Stimulated activated CD4-positive, alpha-beta T cell treated with anti-CD3 and anti-CD28 coated beads, Interleukin-12 subunit alpha, Interleukin-12 subunit beta, amount 100 ng/mL, for 24 hours (primary cell): Measurements from ENCODE around the gene CEBPB.
"Not testable (repeated sequence)": the region's sequence is repeated elsewhere in the genome, so short reads cannot be mapped to it uniquely, and the experiment has no call there.

ENCODE experiments used
- DNase-seq, 2 experiments: peaks; one replicate each; pipeline ENCODE4 v3.0.0-alpha.2; 2020; ENCODE audit warnings: low read depth in 2 of 2

The CEBPB gene

DNA sequence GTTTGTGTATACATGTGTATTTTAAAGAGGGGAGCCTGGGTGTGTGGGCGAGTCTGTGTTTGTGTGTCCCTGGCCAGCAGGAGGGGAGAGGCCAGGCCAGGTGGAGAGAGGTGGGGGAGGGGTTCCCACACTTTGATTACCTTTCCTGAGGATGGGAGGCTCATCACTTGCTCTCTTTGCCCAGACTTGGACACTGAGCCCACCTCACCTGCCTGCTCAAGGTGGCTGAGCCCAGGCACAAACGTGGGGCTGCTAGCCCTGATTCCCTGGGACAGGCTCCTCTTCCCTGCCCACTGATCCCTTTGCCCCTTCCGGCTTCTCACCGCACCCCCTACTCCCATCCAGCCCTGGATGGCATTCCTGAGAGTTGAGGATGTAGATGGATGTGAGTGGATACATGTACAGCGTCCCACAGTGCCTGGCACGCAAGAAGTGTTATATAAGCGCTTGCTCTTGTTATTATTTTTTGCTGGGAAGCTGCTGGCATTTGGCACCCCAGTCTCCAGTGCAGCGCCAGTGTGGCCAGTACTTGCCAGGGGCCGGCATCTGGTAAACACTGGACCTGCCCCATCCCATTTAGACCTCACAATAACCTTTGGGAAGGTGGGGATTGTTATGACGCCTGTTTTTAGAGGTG is 2.7 kb downstream of the CEBPB start:
- no peak for DNase-seq

DNA sequence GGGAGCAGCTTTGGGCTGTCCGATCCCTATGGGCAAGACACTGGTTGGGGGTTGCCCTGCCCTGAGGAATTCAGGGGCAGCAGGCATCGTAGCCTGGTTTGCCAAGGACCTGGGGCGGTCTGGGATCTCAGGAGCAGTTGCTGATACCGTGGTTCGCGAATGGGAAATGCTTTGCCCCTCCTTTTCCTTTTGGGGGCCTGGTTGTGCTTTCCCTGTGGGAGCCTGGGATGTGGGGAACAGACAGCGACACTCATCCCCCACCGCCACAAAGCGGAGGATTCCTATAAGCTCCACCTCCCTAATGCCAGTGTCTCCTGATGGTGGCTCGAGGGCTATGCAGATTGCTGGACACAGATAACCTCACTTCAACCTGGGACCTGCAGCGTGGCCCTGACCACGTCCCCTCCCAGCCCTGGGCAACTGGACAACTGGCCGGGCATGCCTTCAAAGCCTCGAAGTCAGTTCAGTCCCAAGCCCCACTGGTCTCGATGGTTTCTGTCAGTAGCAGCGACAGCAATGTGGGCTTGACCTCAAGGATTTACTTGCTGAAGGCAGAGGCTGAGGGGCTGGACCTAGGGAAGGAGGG is 3.3 kb downstream of the CEBPB start:
- DNase-seq: no peak

DNA sequence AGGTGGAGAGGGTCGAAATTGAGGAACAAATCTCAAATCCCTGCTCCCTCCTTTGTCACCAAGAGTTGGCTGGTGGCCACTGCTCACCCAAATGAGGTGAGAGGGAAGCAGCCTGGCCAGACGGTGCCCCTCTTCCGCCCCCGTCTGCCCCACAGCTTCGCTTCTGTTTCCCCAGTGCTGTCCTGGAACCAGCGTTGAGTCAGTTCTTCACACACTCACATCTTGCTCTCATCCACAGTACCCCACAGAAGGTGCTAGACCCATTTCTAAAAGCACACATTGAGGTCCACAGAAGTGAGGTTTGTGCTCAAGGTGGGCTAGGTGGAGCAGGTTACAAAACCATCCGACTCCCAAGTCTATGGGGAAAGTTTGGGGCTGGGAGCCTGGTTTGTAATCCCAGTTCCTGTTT is 3.8 kb downstream of the CEBPB start:
- no peak for DNase-seq

DNA sequence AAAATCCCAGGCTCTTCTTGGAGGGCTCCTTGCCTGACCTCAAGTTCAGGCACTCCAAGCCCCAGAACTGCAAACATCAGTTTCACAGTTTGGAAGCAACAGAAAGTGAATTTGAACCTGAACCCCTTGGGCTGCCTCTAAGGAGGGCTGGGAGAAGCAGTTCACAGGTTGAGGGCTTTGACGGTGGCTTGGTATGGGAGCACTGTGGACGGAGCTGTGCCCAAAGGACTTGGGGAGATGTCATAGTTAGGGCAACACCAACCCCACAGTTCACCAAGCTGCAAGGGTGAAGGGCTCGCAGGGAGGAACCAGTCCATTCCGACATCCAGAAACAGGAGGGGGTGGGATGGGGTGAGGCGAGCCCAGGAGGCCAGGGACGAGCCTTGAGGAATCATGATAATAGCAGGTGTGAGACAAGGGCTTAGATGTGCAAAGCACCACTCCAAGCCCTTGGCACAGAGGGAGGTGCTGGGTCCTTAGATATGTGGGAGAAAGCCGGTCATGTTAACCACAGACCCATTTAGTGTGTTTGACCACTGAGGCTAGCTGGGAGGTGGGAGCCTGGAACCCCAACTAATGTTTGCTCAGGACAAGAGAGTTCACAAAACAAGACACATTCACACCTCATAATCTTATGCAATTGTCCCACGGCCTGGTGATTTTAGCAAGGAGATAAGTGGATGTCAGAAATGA is 4.3 kb downstream of the CEBPB start:
- no peak for DNase-seq

DNA sequence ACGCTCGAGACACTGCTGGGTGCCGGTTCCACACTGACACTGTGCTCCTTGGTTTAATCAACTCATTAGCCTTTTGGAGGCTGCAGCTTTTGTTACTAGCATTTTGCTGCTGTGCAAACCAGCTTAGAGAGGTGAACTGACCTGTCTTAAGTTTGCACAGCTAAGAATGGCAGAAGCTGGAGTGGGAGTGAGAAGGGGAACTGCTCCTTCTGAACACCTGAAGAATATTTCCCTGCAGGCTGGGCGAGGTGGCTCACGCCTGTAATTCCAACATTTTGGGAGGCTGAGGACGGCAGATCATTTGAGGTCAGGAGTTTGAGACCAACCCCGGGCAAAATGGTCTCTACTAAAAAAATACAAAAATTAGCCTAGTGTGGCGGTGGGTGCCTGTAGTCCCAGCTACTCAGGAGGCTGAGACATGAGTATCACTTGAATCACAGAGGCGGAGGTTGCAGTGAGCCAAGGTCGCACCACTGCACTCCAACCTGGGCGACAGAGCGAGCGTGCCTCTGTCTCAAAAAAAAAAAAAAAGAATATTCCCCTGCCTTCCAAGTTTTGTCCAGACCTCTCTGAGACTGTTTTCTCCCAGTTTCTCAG is 5.0 kb downstream of the CEBPB start:
- no peak for DNase-seq

DNA sequence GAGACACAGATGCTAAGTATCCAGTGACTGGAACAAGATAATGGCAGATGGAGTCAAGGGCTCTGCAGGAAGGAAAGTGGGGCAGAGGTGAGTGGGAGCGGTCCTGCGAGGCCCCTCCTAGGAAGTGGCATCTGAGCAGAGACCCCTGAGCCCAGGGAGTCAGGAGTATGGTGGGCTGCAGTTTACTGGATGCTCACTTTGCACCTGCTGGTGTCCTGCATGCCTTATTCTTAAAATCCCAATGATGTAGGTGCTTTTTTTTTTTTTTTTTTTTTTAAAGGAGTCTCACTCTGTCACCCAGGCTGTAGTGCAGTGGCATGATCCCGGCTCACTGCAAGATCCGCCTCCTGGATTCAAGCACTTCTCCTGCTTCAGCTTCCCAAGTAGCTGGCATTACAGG is 5.6 kb downstream of the CEBPB start:
- no peak for DNase-seq

DNA sequence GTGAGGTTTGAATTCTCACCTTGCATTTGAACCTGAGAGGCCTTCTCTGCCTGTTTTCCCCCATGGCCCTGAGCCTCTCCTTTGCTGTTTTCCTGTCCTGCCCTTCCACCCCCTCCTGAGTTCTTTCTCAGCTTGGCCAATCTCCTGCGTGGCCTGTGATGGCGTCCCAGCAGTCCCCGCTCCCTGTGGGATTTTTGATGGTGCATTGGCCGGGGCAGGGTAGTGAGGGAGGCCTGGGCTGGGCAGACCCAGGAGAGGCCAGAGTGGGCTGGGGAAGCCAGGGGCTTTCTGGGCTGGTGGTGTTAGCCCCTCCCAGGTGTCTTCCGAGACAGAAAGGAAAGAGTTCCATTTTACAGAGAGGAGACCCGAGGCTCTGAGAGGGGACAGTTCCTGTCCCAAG is 6.3 kb downstream of the CEBPB start:
- no peak for DNase-seq

DNA sequence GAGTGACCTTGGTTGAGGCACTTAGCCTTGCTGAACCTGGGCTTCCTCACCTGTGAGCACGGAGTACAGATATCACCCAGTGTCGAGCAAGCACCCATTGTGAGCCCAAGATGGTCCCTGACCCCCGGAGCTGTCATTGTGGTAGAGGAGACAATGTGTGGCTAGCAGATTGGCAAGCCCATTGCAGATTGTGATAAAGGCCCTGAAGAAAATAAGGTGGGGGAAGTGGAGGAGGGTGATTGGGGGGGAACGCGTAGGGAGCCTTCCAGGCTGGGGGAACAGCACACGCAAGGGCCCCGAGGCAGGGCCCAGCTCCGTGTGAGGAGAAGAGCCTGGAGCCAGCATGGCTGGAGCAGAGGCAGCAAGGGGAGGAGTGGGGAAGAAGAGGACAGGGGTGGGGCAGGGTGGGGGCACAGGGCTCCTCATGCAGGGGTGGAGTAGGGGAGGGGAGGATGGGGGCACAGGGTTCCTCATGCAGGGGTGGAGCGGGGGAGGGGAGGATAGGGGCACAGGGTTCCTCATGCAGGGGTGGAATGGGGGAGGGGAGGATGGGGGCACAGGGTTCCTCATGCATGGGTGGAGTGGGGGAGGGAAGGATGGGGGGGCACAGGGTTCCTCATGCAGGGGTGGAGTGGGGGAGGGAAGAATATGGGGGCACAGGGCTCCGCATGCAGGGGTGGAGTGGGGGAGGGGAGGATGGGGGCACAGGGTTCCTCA is 7.0 kb downstream of the CEBPB start:
- DNase-seq: no peak

DNA sequence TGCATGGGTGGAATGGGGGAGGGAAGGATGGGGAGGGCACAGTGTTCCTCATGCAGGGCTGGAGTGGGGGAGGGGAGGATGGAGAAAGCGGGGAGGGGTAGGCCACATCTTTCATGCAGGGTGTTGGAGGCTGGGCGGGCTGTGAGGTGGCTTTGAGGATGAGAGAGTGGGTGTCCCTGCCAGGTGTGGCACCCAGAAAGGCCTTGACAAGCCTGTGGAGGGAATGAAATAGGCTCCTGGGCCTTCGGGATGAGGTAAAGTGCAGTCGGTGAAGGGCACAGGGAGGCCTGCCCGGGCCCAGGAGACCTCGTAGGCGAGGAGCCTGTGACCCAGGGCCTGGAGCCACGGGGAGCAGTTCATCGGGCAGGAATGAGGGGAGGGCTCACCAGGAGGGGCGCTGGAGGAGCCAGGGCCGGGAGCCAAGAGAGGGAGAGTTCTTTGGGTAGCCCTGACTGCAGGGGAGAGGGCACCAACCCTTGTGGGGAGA is 7.6 kb downstream of the CEBPB start:
- no peak for DNase-seq

DNA sequence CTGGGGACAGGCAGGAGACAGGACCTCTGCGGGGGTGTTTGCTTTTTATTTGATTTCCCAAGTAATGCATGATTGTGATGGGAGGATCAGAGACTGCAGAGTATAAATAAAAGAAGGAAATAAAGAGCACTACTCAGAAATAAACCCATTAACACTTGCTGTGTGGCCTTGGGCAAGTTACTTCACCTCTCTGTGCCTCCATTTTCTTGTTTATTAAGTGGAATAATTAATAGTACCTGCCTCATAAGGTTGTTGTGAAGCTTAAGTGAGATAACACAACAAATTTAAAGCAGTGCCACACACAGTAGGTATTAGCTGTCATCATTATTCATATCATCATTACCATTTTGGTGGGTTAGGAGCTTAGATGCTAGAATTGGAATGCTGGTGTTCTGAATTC is 8.1 kb downstream of the CEBPB start:
- DNase-seq: no peak

DNA sequence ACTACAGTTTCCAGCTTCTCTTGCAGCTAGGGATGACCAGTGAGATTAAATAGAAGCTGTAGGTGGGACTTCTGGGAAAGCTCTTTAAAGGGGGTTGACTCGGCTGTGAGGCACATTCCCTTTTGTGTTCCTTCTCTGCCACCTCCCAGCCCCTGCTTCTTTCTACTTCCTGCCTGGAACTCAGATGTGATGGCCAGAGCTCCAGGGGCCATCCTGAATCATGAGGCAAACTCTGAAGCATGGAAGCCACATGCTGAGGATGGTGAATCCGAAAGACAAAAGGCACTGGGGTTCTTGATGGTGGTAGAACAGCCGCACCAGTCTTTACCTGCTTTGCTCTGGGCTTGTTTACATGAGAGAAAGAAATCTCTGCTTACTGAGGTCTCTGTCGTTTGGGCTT is 9.1 kb downstream of the CEBPB start:
- no peak for DNase-seq

DNA sequence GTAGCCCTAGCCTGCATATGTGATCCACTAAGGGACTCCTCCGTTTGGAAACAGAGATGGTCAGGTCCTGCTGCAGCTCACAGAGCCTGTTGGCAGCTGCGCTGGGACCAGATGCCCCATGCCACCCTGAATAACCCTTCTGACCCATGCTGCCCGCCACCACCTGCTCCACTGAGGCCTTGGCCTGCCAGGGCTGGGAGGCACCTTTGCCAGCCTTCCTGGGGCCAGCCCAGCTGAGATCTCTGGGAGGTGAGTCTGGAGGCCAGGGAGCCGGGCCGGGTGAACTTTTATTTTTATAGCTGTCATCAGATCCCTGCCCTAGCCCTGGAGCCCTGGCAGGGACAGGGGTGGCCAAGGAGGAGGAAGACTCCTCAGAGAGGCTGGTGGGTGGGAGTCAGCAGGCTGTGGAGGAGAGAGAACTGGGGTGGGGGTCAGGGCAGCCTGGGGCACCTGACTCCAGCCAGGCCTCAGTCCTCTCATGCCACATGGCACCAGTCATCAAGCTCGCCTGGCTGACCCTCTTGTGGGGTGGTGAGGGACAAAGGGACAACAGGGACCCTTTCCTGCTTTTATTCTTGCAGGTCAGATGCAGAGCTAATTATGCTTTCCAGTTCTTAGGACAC is 10.0 kb downstream of the CEBPB start:
- no peak for DNase-seq

DNA sequence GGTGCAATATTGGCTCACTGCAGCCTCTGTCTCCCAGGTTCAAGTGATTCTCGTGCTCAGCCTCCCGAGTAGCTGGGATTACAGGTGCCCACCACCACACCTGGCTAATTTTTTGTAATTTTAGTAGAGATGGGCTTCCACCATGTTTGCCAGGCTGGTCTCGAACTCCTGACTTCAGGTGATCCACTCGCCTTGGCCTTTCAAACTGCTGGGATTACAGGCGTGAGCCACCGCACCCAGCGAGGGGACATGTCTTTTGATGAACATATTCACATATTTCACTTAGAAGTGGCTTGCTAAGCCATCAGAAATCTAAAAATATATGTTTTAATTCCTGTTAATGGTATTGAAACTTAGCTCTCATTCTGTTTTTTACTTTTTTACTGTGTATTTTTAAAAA is 11.1 kb downstream of the CEBPB start:
- not testable (repeated sequence) for DNase-seq

DNA sequence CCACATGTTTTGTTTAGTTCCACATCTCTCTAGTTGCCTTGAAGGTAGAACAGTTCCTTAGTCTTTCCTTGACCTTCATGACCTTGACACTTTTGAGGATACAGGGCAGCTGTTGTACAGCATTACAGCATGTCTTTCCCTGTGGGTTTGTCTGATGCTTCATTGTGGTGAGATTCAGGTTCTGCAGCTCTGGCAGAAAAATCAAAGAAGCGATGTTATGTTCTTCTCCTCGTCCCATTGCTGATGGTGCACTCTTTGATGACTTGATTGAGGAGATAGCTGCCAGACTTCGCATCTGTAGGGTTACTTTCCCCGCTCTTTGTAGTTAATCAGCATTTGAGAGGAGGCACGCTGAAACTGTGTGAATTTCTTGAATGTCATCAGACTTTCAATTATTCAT is 12.0 kb downstream of the CEBPB start:
- no peak for DNase-seq

DNA sequence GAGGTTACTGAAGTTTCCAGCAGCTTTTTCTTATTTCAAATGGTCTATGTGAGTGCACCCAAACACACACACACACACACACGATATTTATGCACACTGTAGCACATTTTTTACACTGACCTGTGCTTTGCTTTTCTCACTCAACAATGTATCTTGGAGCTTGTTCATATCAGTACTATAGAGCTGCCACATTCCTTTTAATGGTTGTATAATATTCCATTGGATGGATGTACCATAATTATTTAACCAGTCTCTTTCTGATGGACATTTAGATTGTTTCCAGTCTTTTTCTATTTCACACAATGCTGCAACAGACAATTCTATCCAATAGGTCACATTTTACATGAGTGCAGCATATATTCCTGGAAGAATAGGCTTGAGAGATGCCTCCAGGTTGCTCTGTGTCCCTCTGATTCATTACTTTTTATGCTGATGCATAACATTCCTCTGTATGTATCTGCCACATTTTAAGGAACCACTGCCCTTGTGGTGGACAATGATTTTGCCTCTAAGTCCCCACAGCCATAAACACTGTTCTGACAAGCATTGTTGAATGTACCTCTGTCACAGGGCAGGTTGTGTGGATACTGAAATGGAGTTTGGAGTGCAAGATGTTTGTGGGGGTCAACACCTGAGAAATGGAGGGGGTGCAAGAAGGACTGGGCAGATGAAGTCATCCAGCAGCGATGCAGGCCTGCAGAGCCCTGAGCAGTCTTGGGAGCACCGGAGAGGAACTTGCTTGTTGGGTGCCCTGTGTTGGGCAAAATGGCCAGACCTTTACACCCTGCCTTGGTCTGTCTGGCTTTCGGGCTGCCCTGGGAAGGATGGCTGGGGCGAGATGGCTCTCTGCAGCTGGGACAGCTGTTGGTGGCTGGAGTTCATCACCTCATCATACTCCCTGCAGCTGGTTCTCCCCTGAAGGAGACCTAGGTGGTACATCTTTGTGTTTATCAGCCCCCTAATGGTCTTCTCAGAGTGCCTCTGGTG is 13.6 kb downstream of the CEBPB start:
- no peak for DNase-seq

DNA sequence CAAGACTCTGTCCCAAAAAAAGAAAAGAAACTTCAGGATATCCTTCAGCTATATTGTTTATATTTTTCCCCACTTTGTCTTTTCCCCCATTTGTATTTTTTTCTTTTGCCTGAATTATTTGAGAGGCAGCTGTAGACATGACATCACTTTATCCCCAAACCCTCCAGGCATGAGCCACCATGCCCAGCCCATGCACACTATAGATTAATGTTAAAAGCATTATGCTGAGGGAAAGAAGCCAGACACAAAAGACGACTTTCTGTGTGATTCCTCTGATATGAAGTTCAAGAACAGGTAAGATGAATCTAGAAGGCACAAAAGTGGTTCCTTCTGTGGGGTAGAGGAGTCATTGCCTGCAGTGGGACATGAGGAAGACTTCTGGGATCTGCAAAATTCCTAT is 16.4 kb downstream of the CEBPB start:
- no peak for DNase-seq

DNA sequence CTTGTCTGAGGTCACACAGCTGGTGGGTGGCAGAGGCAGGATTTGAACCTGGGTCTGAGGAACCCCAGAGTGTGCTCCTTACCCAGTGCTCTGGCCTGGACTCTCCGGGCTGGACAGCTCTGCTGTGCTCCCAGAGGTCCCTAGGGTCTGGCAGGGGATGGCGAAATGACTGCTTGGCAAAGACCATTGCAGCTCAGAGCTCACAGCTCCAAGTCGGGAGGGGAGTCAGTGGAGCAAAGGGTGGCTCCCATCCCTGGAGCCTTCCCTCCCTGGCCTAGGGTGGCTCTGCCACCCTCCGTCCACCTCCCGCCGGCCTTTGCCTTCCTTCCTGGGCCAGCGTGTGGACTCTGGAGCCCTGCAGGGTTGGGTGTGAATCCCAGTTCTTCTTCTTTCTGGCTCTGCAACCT is 17.5 kb downstream of the CEBPB start:
- no peak for DNase-seq

DNA sequence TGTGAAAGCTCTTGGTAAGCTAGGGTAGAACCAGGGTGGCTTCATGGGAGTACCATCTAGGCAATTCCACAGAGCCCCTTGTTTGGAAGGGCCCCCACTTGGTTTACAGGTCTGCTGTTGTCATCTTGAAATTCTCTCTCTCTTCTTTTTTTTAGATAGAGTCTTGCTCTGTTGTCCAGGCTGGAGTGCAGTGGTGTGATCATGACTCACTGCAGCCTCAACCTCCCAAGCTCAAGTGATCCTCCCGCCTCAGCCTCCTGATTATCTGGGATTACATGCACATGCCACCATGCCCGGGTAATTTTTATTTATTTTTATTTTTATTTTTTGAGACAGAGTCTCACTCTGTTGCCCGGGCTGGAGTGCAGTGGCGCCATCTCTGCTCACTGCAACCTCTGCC is 18.2 kb downstream of the CEBPB start:
- DNase-seq: not testable (repeated sequence)

DNA sequence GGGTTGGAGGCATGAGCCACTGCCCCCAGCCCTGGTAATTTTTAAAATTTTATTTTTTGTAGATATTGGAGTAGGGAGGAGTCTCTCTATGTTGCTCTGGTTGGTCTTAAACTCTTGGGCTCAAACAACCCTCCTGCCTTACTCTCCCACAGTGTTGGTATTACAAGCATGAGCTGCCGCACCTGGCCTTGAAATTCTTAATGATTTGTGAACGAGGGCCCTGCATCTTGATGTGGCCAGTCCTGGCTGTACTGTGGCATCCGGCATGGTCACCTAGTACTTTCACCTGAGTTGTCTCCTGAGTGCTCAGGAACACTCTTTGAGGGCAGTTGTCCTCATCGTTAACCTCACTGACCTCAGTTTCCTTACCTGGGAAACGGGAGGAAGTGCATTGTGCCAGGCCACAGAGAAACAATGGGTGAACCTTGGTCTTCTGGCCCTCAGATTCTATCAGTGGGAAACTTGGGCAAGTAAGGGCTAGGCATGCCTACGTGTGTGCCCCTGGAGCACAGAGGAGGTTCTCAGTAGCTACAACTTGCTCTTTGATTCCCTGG is 19.5 kb downstream of the CEBPB start:
- no peak for DNase-seq

DNA sequence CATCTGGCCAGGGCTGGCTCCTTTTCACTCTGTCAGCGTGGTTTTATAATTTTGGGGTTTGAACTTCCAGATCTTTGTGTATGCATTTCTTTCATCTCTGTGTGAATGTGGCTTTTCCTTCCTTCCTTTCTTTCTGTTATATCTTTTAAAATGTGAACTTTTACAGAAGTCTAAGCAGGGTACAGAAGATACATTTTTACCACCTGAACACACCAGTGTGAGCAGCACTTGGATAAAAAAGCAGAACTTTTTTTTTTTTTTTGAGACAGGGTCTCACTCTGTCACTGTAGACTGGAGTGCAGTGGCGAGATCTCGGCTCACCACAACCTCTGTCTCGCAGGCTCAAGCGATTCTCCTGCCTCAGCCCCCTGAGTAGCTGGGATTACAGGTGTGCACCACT is 20.5 kb downstream of the CEBPB start:
- no peak for DNase-seq
